Tongue (tissue), 2 donors: ENCODE data around the gene NKD2. TPM values are rescaled to one million over a fixed set of nuclear protein-coding genes. Genes with fewer than 3 reads are reported as not detected.

ENCODE experiments used
- DNase-seq: peaks from one replicate; pipeline ENCODE4 v3.0.0-alpha.2; 2015
- total RNA-seq: library from RNA; depleted of rRNA; stranded (reverse); fragments of >200 nt; gene quantifications from one replicate; pipeline ENCODE4 v1.2.3, GENCODE V29; 2014

The NKD2 gene
- total RNA-seq, 1 donor from 2014 or later: 7.3 TPM

GRCh38 chr5:979100-979817 lies 29.3 kb upstream of the NKD2 start:
- DNase-seq: no peak

- DNase-seq: no peak
Observed at GRCh38 chr5:980001-980588, 28.5 kb upstream of the NKD2 start.

GRCh38 chr5:980966-981365 lies 27.6 kb upstream of the NKD2 start:
- DNase-seq: peak; percentile 69

GRCh38 chr5:981456-981855 lies 27.1 kb upstream of the NKD2 start:
- DNase-seq: no peak

- DNase-seq: no peak
Observed at GRCh38 chr5:982377-983237, 26.0 kb upstream of the NKD2 start.

- no peak for DNase-seq
Observed at GRCh38 chr5:983238-983524, 25.4 kb upstream of the NKD2 start.

- DNase-seq: no peak
Observed at GRCh38 chr5:983568-983967, 25.0 kb upstream of the NKD2 start.

GRCh38 chr5:984774-985173 lies 23.8 kb upstream of the NKD2 start:
- DNase-seq: no peak

- DNase-seq: no peak
Observed at GRCh38 chr5:987761-988160, 20.8 kb upstream of the NKD2 start.

GRCh38 chr5:988322-988721 lies 20.3 kb upstream of the NKD2 start:
- no peak for DNase-seq

- DNase-seq: no peak
Observed at GRCh38 chr5:989961-990530, 18.6 kb upstream of the NKD2 start.

GRCh38 chr5:991472-992267 lies 16.9 kb upstream of the NKD2 start:
- DNase-seq: no peak

GRCh38 chr5:994272-994607 lies 14.4 kb upstream of the NKD2 start:
- DNase-seq: no peak

- DNase-seq: no peak
Observed at GRCh38 chr5:994821-995220, 13.8 kb upstream of the NKD2 start.

GRCh38 chr5:995318-995717 lies 13.3 kb upstream of the NKD2 start:
- DNase-seq: no peak

GRCh38 chr5:997001-997474 lies 11.6 kb upstream of the NKD2 start:
- DNase-seq: no peak

- no peak for DNase-seq
Observed at GRCh38 chr5:997711-998110, 10.9 kb upstream of the NKD2 start.

- peak; percentile 50 for DNase-seq
Observed at GRCh38 chr5:998246-999031, 10.2 kb upstream of the NKD2 start.

GRCh38 chr5:999032-999501 lies 9.5 kb upstream of the NKD2 start:
- DNase-seq: no peak

GRCh38 chr5:999724-1000123 lies 8.9 kb upstream of the NKD2 start:
- no peak for DNase-seq

GRCh38 chr5:1000329-1000728 lies 8.3 kb upstream of the NKD2 start:
- no peak for DNase-seq
